GM21447 (cell line): ENCODE data around the gene FLNB.
A peak's percentile ranks its signal among the peaks of the same experiment; 100 is the strongest.

Experiments used
- ATAC-seq: cut with Tn5 transposase; IDR thresholded peaks from one replicate; pipeline ENCODE4 v1.9.1; 2021; ENCODE audit not compliant: unreplicated experiment

The FLNB gene

DNA sequence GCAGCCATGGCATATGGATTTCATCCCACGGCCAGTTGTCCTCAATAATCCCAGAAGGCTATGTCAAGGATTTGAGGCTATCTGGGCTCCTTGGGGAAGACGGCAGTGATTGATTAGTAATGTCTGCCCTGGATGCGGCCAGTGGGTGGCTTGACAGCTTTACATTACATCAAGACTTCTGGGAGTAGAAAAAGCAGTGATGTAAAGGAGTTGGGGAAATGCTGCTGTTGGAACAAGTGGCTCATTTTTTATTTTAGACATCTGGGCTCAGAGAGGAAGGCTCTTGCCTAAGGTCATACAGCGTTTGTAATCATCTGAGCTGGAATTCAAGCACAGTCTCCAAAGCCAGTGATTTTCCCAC lies 94.1 kb downstream of the FLNB start:
- no peak for ATAC-seq

DNA sequence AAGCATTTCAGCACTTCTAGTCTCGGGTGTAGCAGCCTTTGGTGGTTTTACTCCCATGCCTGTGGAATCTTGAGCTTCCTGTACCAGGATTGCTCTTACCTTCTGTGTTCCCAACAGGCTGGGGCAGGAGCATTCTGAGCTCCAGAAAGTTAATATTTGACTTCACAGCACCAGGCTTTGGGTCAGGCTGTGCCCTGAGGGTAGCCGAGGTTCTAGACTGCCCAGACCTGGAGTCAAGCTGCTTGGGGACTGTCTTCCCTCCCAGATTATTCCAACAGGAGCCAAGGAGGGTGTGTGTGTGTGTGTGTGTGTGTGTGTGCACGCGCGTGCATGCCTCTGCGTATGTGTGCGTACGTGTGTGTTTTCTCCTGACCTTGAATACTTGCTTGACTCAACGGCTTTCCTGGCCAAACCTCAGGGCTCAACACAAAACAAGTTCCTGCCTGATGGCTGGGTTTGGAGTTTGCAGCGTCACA lies 94.8 kb downstream of the FLNB start:
- no peak for ATAC-seq

DNA sequence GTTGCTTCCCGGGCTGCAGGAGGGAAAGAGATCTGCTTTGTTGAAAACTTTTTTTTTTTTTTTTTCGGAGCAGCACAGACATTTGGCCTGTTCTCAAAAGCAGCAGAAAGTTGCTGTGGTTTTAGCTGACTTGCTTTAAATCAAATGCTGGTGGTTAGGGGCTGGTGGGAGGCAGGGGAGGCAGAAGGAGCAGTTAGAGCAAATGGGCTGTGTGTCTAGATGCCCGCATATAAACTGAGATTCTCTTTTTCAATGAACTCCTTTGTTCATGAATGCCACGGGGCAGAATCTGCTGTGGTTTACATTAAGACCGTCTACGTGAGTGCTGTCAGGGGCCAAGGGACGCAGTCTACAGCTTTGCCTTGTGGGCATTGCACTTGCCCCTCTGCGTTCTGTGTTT lies 95.9 kb downstream of the FLNB start:
- no peak for ATAC-seq

DNA sequence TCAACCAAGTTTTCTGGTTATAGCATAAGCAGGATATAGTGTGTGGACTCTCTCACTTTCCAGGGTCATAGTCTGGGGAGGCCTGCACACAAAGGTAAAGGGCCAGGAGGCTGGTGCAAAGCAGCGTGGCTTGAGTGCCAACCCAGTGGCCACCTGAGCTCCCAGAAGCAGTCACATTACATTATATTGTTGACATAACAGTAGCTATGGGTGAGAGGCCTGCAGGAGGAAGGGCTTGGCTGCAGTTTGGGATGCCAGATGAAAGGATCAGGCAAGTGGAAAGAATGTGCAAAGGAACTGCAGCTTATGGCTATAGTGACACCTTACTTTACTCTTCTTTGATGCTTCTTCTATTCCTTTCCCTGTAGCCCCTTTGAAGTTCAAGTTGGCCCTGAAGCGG lies 96.5 kb downstream of the FLNB start:
- ATAC-seq = no peak

DNA sequence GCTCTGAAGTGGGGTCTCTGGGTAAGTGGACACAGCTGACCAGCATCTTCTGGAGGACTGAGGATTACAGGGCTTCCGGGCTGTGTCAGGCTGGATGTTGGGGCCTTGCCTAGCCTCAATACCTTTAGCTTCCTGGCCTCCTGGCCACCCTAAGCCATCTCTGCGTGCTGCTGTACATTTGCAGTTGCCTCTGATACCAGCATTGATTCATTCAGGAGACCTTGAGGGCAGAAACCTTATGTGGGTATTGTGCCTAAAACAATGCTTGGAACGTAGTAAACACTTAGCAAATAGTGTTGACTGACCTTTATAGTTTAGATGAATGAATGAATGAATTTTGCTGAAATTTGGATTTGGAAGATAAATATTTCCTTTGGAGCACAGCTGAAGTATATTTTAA lies 97.0 kb downstream of the FLNB start:
- ATAC-seq = no peak

DNA sequence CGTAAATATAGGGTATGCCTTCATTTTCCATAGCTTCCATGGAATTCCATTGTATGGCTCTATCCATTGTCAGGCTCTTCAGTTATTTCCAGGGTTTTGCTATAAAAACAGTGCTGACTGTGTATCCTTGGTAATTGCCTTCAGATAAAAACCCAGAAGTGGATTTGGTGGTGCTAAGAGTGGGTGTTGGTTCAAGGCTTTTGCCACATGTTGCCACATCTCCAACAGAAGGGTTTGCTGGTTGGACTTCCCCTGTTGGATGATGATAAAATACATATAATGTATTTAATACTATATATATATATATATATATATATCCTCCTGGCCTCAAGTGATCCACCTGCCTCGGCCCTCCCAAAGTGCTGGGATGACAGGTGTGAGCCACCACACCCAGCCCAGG lies 97.8 kb downstream of the FLNB start:
- no peak for ATAC-seq

DNA sequence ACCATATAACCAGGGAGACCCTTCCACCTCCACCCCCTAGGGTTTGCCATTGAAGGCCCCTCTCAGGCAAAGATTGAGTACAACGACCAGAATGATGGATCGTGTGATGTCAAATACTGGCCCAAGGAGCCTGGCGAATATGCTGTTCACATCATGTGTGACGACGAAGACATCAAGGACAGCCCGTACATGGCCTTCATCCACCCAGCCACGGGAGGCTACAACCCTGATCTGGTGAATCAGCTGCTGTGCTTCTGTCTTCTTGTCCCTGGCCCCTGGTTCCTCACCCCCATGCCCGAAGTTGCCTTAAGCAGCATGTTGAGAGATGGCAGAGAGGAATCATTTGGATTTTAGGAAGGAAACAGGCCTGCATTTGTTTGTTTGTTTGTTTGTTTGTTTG lies 98.4 kb downstream of the FLNB start:
- ATAC-seq = no peak

DNA sequence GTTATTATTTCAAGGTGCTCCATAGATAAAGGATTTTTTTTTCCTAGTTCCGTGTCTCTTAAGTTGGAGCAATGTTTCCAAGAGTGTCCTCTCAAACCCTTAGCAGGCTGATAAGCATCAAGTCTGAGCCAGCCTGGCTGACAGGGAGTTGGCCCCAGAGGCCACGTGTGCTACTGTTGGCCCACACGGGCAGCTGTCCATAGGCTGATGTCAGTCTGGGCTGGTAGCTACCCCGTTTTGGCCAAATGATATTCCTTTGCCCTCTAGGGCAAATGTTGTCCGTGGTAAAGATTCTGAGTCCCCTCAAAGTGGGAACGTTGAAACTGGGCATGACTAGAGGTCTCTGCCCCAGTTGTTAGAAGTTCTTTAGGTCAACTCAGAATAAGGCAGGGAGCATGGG lies 99.4 kb downstream of the FLNB start:
- no peak for ATAC-seq

DNA sequence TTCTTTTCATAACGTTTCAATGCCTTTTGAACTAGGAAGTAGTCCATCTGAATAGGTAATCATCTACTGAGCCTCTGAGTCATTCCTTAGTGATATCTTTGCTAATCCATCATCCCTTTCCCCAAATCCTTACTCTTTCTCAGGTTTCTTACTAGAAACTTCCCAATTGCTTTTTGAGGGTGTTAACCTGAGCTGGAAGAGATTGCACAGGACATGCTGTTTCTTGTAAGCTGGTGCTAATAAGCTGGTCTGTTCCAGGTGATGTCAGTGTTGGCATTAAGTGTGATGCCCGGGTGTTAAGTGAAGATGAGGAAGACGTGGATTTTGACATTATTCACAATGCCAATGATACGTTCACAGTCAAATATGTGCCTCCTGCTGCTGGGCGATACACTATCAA lies 101.5 kb downstream of the FLNB start:
- no peak for ATAC-seq

DNA sequence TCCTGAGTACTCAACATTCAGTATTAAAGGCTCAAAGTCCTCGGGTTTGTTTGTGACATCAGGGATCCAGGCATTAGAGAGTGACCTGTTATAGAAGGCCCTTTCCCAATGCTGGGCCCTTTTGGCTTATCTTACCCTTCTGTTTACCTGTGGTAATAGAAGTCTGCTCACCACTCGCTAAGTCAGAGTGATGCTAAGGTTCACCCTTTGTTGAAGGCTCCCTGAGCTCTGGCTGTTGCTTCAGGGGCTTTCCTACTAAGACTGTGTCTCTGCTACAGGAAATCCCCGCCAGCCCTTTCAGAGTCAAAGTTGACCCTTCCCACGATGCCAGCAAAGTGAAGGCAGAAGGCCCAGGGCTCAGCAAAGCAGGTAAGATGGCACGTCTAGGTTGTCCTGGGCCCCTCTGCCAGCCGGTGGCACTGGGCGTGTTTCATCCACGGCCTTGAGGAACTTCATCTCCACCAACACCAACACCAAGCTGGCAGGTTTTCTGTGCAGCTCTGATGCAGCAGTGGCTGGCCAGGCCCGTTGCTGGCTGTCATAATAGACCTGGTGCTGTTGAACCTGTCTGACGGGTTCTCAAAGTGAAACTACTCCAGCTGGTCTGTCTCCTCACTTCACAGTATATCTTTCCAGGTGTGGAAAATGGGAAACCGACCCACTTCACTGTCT lies 103.4 kb downstream of the FLNB start:
- no peak for ATAC-seq

DNA sequence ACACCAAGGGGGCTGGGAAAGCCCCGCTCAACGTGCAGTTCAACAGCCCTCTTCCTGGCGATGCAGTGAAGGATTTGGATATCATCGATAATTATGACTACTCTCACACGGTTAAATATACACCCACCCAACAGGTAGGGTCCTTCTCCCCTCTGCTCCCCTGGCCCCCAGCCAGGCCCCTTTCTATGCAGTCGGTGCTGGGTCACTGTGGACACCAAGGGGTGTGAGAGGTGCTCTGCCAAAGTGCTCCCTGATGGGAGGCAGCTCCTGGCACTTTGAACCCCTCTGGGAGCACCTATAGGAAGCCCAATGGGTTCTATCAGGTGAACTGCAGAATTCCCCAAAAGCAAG lies 103.9 kb downstream of the FLNB start:
- ATAC-seq = no peak

DNA sequence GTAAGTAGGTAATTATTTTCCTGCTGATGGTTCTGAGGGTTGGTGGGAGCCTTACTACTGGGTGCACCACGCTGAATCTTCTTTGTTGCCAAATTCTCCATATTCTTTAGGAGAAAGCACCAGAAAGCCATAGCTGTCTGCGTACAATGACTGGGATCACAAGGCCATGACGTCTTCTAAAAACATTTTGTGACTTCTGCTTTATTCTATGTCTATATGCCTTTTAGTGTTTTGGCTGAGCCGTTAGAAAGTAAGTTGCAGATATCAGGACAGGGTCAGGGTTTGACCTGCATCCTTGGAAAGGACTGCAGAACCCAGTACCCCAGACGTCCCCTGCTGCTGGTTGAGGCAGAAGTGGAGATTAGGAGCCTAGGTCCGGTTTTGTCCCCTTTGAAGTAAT lies 107.0 kb downstream of the FLNB start:
- no peak for ATAC-seq

DNA sequence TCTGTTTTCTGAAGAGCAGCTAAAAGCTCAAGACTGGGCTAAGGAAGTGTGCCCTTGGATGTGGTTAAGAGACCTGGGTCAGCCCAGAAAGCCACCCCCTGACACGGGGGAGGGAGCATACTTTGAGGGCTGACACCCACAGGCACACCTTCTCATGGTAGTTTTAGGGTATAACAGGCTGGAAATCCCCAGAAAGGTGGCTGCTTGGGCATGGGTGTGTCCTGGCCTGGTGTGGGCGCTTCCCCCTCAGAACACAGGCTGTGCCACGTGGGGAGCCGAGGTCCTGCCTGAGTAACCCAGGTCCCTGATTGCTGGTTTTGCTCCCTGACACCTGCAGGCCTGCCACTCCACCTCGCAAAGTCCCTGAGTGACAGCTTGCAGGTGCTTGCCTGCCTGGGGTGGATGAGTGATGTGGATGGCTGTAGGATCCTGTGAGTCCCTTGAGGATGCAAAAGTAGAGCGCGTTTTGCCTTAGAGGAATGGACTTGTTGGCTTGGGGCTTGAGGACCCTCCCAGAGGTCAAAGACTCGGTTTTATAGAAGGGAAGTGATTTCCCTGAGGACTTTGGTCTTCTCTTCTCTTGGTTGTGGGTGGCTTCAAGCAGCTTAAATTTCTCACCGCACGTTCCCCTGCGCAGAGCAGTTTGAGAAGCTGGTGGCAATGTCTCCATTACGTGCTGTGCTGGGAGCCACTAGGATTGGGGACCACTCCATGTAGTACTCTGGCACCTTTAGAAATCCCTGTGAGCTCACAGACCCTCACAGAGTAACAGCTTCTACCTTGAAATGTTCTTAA lies 108.1 kb downstream of the FLNB start:
- peak; percentile 78 for ATAC-seq

DNA sequence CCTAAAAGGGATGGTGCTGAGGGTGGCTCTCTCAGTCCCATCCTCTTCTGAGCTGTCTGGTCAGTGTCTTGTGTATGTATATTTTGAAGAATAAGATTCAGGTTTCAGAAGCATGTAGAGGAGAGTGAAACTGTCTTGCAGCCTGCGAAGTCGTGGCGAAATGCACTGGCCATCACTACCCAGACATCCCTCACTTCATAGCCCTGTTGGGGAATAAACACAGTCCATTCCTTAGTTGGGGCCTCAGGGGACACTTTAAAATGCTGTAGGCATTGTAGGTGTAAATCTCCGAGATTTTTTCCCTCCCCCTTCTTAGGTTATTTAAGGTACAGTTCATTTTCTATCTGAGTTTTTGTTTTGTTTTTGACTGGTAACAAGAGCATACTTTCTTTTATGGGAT lies 108.8 kb downstream of the FLNB start:
- no peak for ATAC-seq

DNA sequence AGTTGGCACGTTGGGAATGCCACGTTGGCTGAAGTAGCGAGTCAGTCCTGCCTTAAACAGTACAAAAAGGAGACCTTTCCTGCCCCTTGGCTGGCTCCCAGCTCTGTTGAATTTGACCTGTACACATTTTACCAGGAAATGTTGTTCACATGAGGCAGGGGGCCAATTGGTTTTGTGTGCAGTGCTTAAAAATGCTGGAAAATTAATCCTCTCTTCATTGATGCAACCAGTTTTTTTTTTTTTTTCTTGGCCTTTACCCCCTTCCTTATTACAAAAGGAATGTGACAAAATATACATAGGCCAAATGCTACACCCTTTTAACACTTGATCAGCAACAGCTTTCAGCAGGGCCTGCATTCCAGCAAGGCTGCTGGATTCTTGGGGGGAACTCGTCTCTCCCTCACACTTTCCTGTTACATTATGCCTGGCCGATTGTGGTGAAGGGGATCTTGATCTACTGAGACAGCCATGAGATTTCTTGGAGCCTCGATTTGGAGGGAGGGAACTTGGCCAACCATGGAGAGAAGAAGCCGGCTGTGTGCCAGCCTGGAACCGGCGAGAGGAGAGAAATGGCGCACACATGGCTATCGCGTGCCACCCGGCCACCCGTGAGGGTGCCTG lies 109.4 kb downstream of the FLNB start:
- ATAC-seq = no peak

DNA sequence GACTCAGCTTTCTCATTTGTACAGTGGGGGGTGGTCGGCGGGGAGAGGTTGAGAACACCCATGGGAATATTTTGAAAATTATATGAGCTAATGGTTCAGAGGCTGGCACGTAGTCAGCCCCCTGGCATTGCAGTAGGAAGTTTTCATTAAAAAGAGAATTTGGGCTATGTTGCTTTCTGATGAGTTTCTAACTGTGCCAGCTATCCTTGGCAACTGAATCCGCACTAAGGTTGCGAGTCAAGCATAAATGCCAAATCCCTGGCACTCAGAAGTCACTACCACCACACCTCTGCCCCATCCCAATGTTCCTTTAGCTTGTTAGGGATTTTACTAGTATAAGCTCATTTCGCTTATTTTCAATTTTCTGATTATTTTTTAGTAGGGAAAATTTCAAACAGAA lies 111.0 kb downstream of the FLNB start:
- no peak for ATAC-seq

DNA sequence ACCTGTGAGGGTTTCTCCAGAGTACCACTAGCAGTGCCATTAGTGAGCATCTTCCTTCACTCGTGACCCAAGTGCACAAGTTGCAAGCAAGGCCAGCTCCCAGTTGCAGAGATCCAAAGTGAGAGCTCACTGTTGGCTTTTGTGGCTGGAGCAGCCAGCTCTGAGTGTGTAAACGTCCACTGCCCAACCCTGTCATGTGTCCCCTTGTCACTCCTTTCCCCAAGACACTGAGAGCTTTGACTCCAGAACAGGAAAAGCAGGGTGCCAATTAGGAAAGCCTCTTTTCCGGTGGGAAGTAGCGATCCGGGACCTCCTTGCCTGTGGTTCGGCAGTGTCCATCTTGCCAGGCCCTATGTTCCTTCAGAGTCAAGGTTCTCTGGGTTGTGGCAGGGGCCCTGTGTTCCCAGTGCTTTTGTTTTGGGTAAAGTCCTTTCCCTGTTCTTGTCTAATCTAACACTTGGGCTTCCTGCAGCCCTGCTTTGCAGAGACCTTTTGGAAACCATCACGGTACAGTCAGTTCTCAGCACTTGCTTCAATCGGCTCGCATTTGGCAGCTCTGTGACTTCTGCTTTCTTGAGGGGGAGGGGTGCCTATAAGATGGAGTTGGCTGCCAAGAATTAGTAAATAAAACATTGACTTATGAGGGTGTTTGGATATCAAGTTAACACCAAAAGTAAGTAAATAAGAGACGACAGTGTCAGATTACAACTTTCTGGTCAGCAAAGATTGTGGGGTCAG lies 112.0 kb downstream of the FLNB start:
- ATAC-seq = no peak

DNA sequence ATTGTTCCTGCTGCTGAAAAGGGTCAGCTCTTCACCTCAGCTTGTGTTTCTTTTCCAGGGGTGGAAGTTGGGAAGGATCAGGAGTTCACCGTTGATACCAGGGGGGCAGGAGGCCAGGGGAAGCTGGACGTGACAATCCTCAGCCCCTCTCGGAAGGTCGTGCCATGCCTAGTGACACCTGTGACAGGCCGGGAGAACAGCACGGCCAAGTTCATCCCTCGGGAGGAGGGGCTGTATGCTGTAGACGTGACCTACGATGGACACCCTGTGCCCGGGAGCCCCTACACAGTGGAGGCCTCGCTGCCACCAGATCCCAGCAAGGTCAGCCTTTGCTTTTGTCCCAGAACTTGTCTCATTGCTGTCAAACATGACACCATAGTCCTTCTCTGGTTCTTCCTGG lies 113.0 kb downstream of the FLNB start:
- ATAC-seq = no peak

DNA sequence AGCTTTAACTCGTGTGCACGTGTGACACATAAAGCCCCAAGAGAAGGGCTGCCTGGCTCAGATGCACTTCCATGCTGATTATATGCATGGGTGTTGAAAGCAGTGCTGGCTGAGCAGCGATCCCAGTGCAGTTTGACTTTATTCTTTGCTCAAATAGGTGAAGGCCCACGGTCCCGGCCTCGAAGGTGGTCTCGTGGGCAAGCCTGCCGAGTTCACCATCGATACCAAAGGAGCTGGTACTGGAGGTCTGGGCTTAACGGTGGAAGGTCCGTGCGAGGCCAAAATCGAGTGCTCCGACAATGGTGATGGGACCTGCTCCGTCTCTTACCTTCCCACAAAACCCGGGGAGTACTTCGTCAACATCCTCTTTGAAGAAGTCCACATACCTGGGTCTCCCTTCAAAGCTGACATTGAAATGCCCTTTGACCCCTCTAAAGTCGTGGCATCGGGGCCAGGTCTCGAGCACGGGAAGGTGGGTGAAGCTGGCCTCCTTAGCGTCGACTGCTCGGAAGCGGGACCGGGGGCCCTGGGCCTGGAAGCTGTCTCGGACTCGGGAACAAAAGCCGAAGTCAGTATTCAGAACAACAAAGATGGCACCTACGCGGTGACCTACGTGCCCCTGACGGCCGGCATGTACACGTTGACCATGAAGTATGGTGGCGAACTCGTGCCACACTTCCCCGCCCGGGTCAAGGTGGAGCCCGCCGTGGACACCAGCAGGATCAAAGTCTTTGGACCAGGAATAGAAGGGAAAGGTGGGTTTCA lies 114.9 kb downstream of the FLNB start:
- no peak for ATAC-seq

DNA sequence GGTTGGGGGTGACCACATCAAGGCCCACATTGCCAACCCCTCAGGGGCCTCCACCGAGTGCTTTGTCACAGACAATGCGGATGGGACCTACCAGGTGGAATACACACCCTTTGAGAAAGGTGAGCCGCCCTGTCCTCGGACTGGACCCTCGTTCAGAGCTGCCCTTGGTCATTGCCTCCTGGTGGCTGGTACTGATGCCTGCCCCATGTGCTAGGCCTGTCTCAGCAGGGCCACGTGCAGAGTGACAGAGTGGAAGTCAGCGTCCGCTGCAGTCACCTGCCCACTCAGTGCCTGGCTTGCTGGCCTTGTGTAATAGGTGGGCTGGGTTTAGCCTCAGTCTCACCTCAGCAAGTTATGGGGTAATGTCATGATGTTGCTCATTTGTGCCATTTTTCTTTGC lies 116.2 kb downstream of the FLNB start:
- ATAC-seq = no peak
